GM18907 (cell line): ENCODE results near the gene TRIM31.

Experiments used
- ATAC-seq: cut with Tn5 transposase; IDR thresholded peaks from one replicate; pipeline ENCODE4 v1.9.1; 2021; ENCODE audit warnings: mild to moderate bottlenecking, moderate library complexity; ENCODE audit not compliant: unreplicated experiment

Gene TRIM31

DNA sequence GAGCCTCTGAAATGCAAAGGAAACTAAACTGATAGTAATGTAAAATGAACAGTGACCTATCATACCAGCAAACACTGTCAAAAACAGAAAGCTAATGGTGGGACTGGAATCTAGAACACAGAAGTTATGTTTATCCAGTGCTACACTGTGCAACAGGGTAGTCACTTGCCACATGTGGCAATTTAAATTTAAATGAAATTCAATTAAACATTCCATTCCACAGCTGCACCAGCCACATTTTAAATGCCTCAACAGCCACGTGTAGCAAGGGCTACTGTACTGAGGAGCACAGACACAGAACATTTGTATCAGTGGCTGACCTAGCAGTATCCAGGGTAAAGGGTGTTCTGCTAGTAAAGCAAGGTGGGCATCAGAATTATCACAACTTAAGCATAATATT, 57.4 kb downstream of the TRIM31 start:
- no peak for ATAC-seq

DNA sequence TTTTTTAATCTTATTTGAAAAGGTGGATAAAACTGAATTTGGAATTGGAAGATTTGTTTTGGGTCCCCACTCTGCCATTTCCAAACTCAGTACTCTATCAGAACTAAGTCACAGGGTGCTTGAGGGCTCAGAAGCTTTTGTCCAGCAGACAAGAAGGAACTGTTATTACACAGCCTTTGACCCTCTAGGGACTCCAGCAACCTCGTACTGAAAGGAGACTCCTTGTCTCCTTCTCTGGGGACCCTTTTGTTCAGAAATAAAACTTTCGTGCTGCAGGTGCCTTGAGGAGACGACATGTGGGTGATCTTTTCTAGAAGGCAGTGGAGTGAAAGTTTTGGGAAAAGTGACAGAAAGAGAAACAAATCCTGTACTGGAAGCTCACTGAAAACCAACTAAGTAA, 59.2 kb downstream of the TRIM31 start:
- no peak for ATAC-seq
